NCI-H1105 (cell line): ENCODE measurements around the gene SUPT7L.
A peak's percentile ranks its signal among the peaks of the same experiment; 100 is the strongest.

Source experiments
- DNase-seq: peaks from one replicate; lab custom pipeline; 2025; lab: John Stamatoyannopoulos, UW

SUPT7L gene, protein sequence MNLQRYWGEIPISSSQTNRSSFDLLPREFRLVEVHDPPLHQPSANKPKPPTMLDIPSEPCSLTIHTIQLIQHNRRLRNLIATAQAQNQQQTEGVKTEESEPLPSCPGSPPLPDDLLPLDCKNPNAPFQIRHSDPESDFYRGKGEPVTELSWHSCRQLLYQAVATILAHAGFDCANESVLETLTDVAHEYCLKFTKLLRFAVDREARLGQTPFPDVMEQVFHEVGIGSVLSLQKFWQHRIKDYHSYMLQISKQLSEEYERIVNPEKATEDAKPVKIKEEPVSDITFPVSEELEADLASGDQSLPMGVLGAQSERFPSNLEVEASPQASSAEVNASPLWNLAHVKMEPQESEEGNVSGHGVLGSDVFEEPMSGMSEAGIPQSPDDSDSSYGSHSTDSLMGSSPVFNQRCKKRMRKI

DNA sequence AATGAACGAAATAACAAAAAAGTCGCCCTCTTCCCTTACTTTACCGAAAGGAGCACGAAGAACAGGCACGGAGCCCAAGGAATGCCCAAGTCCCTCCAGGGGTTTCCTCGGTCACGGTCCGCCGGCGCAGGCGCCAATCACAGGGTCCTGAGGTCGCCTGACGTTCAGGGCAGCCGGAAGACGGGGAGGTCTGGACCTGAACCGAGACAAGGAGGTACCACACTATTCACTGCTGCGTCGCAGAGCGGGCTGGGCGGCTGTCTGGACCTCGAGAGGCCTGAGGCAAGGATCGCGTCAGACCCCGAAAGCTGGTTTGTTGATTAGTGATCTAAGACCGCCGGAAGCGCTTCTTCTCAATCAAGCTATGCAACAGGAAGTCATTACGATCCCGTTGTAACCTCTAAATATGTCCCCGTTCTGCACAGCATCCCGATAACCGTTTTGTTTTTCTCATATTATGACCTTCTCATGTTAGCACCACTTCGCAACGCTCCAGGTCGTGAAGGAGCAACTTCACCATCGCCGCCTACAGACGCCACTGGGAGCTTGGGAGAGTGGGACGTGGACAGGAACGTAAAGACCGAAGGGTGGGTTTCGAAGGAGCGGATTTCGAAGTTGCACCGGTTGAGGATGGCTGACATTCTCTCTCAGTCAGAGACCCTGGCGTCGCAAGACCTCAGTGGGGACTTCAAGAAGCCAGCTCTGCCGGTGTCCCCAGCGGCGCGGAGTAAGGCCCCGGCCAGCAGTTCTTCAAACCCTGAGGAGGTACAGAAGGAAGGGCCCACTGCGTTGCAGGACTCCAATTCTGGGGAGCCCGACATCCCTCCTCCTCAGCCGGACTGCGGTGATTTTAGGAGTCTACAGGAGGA, at the start of gene SUPT7L, which contains the start of gene SLC4A1AP:
Gene SUPT7L (minus strand): TSS at position 330 of the 869 bp plus-strand sequence. CDS start 1,422 bp downstream, outside the sequence.
Gene SLC4A1AP (plus strand): TSS at position 605 of the 869 bp plus-strand sequence. CDS start 26 bp downstream, at position 631.
- DNase-seq: peak; percentile 53

DNA sequence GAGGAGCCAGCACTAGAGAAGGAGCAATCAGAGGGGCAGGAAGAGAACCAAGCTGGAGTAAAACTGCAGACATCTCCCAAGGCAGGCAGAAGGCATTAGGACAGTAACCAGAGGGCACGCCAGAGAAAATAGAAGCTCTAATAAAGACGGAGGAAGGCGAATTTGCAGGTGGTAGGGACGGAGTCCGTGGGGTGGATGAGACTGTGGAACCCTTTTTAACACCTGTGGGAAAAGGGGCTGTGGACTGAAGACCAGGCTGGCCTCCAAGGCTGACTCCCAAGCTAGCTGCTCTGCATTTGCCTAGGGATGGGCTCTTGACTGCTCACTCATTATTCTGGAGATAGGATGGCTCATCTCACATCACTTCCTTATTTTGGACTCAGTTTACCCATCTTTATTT, 49.8 kb upstream of the SUPT7L start:
- DNase-seq: no peak

DNA sequence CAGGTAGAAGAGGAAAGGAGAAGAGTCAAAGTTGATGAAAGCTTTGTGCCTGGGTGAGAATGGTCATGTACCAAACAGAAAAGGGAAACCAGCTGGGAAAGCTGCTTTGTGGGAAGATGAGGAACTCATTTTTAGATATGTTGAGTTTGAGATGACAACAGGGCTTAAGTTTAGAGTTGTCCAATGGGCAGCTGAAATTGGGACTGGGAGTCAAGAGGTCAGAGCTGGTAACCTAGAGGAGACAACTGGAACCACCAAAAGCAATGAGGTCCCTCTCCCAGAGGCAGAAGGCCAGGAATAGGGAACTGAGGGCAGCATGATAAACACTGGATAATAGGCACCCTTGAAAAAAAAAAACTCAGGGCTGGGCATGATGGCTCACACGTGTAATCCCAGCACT, 49.1 kb upstream of the SUPT7L start:
- no peak for DNase-seq

- no peak for DNase-seq
Observed at GRCh38 chr2:27711804-27712203, 48.4 kb upstream of the SUPT7L start.

- no peak for DNase-seq
Observed at GRCh38 chr2:27710640-27711430, 47.4 kb upstream of the SUPT7L start.

- no peak for DNase-seq
Observed at GRCh38 chr2:27709960-27710575, 46.7 kb upstream of the SUPT7L start.

- DNase-seq: no peak
Observed at GRCh38 chr2:27709326-27709725, 45.9 kb upstream of the SUPT7L start.

- no peak for DNase-seq
Observed at GRCh38 chr2:27708666-27709065, 45.3 kb upstream of the SUPT7L start.

DNA sequence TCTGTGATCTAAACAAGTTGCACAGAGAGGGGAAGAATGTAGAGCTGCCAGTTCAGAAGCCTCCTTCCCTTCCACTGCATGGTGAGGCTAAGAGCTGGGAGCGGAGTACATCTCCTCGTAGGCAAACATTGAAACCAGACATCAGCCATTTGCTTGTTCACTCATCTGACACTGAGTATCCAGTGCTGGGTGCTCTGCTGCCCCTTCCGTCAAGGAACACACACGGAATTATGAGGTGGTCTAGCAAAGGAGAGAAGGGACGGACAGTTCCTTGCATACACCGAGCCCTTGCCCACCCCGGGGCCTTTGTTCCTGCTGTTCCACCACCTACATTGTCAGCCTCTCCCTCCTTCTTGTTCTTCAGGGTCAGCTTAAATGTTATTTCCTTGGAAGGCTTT, 44.8 kb upstream of the SUPT7L start:
- DNase-seq: no peak

- no peak for DNase-seq
Observed at GRCh38 chr2:27707462-27708256, 44.2 kb upstream of the SUPT7L start.

GRCh38 chr2:27705851-27706622, 42.6 kb upstream of the SUPT7L start:
- no peak for DNase-seq

GRCh38 chr2:27704342-27704876, 41.0 kb upstream of the SUPT7L start:
- no peak for DNase-seq

GRCh38 chr2:27703638-27704341, 40.4 kb upstream of the SUPT7L start:
- peak; percentile 60 for DNase-seq

- no peak for DNase-seq
Observed at GRCh38 chr2:27702302-27702701, 38.9 kb upstream of the SUPT7L start.

DNA sequence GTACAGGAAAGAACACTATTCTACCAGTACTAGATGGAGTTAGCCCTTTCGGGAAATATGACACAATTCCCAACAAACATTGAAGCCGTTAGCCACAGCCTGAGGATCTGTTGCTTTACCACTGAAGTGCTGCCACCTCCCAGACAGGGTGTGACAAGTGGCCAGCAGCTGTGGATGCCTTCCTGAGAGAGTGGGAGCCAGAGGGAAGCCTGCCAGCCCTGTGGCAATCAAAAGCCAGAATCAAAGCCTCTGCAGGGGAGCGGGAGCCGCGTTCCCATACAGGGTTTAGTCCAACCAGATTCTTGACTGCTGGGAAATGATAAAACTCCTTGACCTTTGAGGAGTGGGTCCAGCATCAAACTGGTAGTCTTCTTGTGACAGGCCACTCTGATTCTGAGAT, 38.3 kb upstream of the SUPT7L start:
- DNase-seq: no peak

GRCh38 chr2:27697660-27698059, 34.2 kb upstream of the SUPT7L start:
- DNase-seq: no peak

- DNase-seq: no peak
Observed at GRCh38 chr2:27690052-27690451, 26.6 kb upstream of the SUPT7L start.

DNA sequence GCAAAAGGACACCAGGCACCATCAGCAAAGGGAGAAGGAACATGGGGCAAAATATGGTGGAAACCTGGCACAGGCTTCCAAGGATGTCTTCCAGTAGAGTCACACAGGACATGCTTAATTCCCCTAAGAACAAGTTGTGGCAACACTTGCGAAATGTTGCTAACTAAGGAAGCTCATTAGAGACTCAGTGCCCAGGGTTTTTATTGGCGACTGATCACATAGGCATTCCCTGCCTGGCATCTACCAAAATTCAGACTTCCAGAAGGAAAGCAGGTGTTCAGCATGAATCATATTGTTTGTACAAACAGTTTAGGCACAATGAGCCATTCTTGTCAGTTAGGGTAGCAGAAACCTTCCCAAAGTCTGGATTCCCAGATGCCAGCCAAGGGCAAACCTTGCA, 26.0 kb upstream of the SUPT7L start:
- DNase-seq: no peak

DNA sequence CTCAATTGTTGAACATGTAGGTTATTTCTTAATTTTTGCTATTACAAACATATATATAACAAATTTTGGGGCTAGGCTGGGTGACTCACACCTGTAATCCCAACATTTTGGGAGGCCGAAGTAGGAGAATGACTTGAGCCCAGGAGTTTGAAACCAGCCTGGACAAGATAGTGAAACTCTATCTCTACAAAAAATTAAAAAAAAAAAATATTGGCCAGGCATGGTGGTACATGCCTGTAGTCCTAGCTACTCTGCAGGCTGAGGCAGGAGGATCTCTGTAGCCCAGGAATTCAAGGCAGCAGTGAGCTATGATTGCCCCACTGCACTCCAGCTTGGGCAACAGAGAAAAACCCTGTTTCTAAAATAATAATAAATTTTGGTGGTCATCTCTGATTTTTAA, 23.8 kb upstream of the SUPT7L start:
- DNase-seq: no peak
